ENCODE measurements around the gene UBE2K.

- TF ChIP-seq POLR2AphosphoS5 (IDR thresholded peaks at IDR 0.05): no peak
- TF ChIP-seq POLR2A (IDR thresholded peaks at IDR 0.05; ENCODE audit: low read depth): no peak
- TF ChIP-seq EP300 (IDR thresholded peaks at IDR 0.05): no peak
Observed at GRCh38 chr4:39699687-39700409, 1.9 kb downstream of the UBE2K start.

Data from esophagus muscularis mucosa (tissue), 3 donors.